HG03460 (cell line): ENCODE results near the gene SCNN1A.
"Not testable (repeated sequence)": the region's sequence is repeated elsewhere in the genome, so short reads cannot be mapped to it uniquely, and the experiment has no call there.

ENCODE experiments used
- ATAC-seq: cut with Tn5 transposase; IDR thresholded peaks from one replicate; pipeline ENCODE4 v1.9.1; 2021; ENCODE audit not compliant: unreplicated experiment

The SCNN1A gene

DNA sequence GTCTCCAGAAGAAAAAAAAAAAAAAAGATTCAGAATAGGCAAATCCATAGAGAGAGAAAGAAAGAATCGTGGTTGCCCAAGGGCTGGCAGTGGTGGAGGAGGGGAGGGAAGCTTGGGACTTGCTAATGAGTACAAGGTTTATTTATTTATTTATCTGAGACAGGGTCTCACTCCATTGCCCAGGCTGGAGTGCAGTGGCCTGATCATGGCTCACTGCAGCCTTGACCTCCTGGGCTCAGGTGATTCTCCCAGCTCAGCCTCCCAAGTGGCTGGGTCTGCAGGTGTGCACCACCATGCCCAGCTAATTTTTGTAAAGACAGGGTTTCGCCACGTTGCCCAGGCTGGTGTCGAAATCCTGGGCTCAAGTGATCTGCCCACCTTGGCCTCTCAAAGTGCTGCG lies 23.7 kb downstream of the SCNN1A start:
- ATAC-seq, result no peak

DNA sequence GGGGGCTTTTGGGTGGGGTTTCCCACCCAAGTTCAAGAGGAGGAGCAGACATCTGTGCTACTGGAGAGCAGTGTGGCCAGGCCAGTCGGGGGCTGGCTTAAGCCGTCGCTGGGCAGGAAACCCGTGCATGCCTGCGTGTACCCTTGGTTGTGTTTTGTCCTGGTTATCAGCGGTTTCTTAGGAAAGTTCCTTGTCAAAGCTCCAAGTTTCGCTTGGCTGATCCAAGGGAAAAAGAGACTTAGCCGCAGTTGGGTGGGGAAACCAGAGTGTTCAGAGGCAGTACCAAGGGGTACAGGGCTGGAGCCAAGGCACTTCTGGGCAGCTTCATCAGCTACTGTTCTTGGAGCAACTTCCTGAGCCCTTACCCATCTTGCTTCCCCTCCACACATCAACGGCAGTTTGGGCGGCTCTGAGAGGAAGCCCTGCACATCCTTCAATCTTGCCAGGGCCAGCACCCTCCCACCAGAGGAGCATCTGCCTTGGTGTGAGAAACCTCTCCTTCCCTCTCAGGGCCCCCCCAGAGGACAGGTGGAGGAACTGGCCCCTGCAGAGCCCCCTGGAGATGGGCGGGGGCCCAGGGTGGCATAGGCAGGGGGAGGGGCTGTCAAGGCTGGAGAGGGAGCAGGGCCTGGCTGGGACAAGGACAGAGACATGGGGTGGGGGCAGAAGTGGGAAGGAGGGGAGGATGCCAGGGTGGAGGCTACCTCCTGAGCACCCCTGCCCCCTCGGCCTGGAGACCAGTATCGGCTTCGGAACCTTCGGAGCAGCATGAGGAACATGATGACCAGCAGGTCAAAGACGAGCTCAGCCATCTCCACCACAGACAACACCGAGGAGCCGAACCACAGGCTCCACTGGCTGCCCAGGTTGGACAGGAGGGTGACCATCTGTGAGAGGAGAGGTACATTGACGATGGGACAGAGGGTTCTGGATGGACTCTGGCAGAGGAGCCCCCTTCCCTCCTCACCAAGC lies 27.7 kb downstream of the SCNN1A start:
- ATAC-seq, result no peak

DNA sequence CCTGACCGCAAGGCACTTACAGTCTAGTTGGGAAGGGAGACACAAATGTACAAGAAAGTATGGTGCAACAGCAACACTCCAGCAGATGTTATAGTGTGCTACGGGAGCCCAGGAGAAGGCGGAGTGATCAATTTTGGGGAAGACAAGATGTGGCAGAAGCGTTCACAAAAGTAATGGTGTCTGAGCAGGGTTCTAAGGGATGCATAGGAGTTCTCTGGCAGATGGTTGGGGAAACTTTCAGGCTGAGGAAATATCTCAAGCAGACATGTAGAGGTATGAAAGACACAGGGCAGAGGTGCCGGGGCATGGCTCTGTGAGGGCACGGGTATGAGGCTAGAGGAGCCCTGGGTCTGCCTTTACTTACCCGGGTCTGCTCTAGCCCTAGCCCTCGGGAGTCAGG lies 28.4 kb downstream of the SCNN1A start:
- no peak for ATAC-seq

DNA sequence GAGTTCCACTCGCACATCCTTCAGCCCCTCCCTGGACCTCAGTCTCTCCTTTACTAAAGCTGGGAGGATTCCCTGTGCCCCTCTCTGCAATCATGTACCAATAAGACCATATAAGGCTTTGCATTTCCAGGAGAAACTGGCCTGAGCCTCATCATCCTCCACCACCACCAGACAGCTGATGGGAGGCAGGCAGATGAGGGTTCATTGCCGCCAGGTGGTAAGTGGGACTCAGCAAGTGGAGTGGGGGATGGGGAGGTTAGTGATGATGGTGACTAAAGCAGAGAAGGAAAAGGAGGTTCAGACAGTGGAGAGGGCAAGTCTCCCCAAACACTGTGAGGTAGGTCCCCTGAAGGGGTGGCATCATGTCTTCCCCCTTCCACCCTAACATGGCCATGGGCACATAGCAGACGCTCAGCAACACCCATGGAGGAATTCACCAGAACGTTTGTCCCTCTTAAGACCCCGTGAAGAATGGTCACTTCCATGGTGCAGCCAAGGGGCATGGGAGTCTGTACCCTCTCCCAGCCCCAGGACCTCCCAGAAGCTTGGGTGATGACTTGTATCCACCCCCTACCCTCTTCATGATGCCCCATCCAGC lies 29.0 kb downstream of the SCNN1A start:
- ATAC-seq, result no peak

DNA sequence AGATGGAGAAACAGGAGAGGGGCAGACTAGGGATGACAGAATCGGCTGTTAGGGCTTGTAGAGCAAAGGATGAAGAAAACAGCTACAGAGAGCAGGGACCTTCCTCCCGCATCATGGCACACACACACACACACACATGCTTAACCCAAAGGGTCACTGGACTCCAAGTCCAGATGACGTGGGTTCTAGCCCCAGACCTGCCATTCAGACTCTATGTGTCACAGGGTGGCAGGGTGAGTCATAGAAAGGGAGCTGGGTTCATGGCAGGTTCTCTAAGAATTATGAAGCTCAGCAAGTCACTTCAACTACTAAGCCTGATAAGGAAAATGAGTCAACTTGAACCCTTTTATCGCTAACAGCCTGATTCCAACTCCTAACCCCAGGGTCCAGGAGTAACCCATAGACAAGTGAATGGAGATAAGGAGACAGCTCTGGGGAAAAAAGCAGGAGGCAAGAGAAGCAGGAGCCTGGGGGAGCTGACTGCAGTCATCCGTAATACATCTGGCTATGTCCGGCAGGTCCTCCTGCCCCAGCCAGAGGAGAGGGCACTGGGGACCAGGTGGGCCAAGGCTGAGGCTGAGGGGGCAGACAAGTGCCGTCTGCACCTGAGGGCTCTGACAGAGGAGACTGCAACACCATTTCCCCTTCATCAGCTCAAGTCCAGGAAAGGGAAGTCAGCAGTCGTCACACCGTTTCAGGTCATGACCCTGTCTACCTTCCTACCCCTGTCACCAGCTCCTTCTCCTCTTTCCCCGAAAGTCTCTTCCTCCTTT lies 29.9 kb downstream of the SCNN1A start:
- no peak for ATAC-seq

DNA sequence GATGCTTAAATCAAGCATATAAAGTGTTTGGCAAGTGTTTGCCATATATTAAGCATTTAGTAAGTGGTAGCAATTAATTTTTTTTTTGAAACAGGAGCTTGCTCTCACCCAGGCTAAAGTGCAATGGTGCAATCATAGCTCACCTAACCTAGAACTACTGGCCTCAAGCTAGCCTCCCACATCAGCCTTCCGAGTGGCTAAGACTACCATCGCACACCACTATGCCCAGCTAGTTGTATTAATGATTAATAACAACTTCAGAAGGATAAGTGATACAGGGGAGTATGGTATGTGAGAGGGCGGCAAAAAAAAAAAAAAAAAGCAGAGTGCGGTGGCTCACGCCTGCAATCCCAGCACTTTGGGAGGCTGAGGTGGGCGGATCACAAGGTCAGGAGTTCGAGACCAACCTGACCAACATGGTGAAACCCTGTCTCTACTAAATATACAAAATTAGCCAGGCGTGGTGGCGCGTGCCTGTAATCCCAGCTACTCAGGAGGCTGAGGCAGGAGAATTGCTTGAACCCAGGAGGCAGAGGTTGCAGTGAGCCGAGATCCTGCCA lies 31.2 kb downstream of the SCNN1A start:
- not testable (repeated sequence) for ATAC-seq

DNA sequence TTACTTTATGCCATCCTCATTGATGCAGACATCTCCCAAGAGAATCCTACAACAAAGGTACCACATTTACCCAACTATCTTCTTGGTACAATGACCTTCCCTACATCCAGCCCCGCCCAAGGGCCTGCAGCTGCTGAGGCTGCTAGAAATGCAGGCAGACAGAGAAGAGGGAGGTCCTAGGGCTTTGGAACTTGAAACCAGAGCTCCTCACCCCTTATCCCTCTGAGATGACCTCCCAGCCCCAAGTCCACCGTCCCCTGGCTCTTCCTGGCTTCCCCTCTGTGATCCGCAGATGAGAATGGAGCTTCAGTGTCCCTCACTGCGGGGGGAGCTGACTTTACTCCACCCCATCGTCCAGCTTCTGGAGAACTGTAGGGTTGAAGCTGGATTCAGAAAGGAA lies 31.8 kb downstream of the SCNN1A start:
- ATAC-seq, result no peak

DNA sequence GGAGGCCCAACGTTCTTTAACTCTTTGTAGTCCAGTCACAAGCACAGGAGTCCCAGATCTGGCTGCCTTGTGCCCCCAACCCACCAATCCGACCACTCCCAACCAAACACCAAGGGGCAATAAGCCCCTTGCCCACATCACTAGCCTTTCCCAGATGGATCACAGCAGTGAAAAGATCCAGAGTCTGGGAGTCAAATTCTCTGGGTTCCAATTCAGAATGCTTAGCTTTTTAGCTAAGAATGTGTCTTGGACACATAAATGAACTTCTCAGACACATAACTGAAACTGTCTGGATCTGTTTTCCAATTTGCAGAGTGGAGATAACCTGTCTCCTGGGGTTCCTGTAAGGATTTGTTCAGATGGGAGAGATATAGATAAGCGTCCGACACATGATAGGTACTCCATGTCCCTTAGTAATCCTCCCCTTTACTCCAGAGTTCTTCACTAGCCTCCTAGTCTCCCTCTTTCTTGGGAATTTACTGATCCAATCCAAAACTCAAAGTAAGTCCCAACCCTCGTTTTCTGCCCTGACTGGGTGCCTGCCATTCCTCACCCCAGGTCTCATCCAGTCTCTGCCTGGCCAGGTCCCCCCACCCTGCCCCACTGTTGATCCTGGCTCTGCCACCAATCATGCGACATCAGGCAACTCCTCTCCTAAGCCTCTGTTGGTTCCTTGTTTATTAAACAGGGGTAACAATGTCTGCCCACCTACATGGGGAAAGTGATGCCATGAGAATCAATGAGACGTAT lies 33.0 kb downstream of the SCNN1A start:
- ATAC-seq, result no peak

DNA sequence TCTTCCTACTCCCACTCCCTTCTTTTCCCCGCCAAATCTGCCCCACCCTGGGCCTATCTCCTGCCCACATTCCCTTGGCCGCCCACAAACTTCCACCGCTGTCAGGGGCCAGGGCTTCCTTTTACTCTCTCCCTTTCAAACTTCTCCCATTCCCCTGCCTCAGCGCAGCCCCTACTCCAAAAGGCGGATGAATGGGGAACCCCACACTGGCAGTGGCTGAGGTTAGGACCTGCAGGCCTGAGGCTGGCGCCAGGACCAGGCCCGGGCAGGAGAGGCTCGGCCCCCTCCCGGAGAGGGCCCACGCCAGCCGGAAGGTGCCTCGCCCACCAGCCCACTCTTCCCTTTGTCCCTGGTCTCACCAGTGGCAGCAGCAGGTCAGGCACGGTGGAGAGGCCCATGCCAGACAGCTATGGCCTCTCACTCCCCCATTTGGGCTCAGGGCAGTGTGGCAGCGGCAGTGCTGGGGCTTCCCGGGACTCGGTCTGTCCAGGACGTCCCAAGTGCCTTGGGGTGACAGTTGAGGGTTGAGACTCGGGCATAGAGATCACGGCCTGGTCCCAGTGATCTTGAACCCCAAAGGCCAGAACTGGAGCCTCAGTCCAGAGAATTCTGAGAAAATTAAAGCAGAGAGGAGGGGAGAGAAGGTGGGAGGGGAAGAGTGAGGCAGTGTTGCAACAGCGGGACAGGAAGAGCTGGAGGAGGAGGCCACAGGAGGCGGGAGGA lies 33.8 kb downstream of the SCNN1A start, which contains the start of gene TNFRSF1A:
TNFRSF1A (minus strand) TSS at position 660 of the 723 bp plus-strand sequence; CDS start at position 398, 262 bp downstream.
- no peak for ATAC-seq

DNA sequence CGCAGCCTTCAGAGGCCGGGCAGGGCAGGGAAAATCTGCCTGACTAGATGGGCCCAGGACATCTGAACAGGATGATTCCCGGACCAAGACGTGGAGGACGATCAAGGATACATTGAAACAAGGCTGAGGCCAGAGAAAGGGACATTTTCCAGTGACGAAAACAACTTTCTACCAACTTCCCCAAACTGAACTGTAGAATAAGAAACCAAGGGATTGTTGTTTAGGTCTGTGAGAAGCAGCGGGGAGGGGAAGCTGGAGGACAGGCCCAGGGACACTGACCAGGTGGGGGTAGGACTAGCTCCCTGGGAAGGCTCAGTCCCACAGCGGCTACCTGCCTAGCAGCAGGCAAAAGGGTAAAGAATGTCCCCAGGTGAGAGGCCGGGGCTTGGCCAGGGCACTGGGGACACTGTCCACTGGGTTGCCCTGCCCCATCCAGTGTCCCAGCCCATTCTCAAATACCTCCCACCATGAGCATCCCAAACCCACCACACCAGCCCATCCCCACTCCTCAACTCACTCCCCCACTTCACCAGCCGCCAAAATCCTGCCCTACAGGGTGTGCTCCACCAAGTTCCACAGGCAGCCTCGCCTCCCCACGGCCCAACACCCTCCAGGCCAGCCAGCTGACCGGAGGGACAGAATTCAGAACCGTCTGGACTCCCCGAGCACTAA lies 34.5 kb downstream of the SCNN1A start:
- ATAC-seq, result no peak

DNA sequence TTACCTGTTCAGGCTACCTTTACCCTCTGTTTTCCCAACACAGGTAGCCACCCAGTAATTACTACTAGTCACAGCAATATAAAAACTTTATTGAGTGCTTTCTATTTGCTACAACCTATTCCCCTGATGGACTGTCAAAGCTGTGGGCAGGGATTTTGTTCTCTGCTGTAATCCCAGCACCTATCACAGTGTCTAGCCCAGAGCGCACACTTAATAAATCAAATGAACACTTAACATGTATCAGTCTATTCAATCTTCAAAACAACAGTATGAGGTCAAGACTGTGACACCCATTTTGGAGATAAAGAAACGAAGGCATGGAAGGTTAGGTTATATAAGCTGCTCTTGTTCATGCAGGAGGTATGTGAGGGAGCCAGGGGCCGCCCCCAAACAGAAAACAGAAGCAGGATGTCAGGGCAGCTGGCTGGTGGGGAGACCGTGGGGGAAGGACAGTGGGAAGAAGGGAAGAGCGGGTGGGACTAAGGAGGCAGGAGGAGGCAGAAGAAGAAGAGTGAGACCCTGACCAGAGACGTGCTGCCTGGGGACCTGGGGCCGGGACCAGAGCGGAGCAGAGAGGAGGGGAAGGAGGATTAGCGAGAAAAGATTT lies 35.2 kb downstream of the SCNN1A start:
- ATAC-seq, result no peak

DNA sequence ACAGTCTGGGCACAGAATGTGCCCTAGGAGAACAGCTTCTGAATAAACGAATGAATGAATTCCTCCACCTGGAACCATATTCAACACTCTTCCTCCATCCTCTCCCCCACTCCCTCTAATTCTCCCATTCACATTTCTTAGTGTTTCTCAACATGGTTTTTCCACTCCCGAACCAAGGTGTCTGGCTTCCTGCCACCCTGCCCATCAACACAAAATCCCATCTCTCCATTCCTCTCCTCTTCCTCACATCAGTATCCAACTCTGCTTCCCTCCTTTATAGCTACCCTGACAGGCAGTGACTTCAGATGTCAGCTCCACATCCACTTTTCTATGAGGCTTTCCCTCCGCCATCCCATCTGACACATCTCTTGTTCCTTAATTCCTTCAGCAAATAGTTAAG lies 36.4 kb downstream of the SCNN1A start:
- ATAC-seq, result no peak

DNA sequence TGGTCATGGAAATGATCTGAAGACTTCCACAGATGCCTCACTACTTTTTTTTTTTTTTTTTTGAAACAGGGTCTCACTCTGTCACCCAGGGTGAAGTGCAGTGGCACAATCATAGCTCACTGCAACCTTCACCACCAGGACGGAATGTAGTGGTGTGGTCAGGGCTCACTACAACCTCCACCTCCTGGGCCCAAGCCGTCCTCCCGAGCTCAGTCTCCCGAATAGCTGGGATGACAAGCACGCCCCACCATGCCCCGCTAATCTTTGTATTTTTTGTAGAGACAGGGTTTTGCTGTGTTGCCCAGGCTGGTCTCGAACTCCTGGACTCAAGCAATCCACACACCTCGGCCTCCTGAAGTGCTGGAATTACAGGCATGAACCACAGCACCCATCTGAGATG lies 36.8 kb downstream of the SCNN1A start:
- not testable (repeated sequence) for ATAC-seq

DNA sequence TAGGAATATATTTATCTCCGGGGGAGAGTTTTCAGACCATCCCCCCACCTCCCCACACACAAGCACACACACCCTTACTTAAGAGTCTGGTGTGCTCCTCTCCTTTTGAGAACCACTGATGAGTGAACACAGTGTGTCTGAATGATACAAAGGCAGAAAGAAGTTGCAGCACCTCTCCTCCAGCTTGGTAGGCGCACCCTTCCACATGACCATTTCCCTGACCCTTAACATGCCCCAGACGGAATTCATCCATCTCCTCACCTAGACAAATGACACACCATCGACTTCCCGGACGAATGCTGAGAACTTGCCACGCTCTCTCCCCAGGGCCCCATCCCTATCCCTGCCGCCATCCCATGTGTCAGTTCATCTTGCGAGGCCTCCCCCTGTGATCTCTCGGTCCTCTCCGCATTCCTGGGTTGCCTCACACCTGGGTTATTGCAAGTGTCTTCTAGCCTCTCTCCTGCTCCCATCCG lies 37.4 kb downstream of the SCNN1A start:
- ATAC-seq, result no peak

DNA sequence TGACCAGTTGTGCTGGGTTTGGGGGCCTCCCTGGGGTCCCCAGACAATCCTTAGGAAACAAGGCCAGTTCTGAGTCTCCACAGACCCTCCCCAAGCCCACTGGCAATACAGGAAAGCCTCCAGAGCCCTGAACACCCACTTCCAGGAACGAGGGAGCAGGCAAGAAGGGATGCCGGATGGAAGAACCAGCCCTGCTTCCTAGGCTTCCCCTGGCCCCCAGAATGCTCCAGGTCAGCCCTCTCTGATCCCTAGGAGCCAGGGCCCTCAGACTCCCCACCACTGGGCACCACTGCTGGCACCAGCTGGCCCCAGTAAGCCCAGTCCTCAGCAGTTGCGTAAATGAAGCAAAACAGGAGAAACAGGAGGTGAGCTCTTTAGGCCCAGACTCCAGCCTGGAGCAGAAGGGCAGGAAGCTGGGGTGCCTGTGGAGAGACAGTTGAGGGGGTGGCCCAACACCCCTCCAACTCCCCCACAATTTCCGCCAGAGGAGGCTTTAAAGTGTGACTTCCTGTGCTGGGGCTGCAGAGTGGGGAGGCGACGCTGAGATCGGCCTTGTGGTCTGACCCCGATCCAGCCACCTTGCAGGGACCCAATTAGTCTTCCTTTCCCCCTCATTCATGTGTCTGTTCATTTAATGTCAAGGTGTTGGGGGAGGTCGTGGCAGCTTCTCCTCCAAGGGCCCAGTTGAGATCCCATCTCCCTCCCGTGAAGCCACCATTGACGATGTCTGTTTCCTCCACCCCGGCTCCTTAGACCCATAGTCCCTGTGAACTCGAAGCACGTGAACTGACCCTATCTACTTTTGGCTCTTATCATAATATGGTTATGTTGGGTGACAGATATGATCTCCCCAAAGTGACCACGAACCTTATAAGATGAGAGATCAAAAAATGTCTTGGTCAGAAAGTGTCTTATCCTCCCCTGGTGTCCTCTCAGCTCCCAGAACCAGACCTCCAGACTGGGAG lies 38.2 kb downstream of the SCNN1A start:
- ATAC-seq, result no peak

DNA sequence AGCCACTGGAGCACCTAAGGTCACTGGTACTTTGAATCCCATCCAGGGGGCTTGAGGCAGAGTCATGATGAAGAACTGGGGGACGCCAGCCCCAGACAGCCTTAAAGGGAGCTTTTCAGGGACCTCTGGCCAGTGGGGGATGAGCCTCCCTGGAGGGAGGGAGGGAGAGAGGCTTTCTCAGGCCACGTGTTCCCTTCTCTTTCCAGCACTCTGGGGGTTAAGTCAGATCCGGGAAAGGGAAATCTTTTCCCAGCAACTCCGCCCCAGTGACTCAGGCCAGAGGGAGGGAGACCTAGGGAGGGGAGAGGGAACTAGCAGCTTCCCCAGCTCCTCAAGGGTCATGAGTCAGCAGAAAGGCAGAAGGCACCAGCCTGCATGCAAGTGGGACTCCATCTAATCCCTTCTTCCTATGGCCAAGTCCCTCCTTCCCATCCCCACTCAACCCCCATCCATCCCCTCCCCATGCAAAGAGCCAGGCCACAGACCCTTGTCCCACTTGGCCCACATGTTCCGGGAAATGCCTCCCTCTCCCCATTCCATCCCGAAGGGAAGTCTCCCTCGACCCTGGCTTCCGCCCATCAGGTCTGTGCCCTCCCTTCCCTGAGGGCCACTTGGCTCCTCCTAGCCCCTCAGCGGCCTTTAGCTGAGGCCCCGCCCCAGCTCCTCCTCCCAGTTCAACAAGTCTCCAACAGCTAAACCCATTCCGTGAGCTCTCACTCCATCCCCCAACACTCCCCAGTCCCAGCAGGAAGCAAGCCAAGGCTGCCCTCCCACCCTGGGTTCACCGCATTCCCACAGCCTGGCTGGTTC lies 39.1 kb downstream of the SCNN1A start:
- no peak for ATAC-seq
